Measurements from ENCODE around the gene RAB26.
"Not testable (repeated sequence)": the region's sequence is repeated elsewhere in the genome, so short reads cannot be mapped to it uniquely, and the experiment has no call there.

RAB26 gene

DNA sequence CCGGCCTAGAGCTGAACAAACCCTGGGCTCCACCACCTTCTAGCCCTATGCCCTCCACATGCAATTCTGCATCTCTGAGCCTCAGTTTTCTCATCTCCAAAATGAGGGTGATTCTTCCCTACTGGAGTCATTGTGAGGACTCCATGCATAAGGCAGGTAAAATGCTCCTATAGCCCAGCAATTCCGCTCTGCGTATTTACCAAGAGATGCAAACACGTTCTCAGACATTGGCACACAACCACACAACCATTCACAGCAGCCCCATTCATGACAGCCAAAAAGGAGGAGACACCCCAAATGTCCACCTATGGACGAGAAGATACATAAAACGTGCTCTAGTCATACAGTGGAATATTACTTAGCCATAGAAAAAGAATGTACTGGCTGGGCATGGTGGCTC lies 51.9 kb downstream of the RAB26 start:
- no peak for DNase-seq

DNA sequence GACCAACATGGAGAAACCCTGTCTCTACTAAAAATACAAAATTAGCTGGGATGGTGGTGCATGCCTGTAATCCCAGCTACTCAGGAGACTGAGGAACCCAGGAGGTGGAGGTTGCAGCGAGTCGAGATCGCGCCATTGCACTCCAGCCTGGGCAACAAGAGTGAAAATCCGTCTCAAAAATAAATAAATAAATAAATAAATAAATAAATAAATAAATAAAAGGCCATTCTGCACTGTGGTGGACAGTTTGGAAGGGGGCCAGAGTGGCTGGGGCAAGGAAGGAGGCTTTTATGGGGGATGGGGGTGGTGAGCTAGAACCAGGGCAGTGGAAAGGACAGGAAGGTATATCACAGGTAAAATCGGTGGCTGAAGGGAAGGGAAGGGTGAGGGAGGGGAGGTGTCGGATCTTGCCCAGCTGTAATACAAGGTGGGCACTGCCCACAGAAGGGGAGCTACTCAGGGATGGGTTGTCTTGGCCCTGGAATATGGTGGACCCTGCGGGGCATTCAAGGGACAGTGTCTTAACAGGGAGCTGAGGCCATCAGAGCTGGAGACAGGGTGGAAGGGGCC lies 54.8 kb downstream of the RAB26 start:
- DNase-seq, result not testable (repeated sequence)
